Measurements from ENCODE around the gene SORCS1.

GRCh38 chr10:106914016-106914415 is 250.5 kb downstream of the SORCS1 start:
- TF ChIP-seq CTCF (IDR thresholded peaks at IDR 0.05) (no peak), POLR2A (IDR thresholded peaks at IDR 0.05) (no peak)
